Endodermal cell (in vitro differentiated cells): Measurements from ENCODE around the gene GRP. TPM values are rescaled to one million over a fixed set of nuclear protein-coding genes. Genes with fewer than 3 reads are reported as not detected.

ENCODE experiments used
- DNase-seq: peaks from one replicate; pipeline ENCODE4 v3.0.0-alpha.2; 2017
- H3K27ac ChIP-seq: 2 replicates; pipeline ENCODE4 v1.5.1; 2013; ENCODE audit warnings: mild to moderate bottlenecking, low read depth, low read length, moderate library complexity
- H3K27me3 ChIP-seq: 2 replicates; pipeline ENCODE4 v1.6.1; 2013; ENCODE audit warnings: mild to moderate bottlenecking, low read length, moderate library complexity; ENCODE audit not compliant: insufficient read depth, control insufficient read depth, poor library complexity, severe bottlenecking
- H3K36me3 ChIP-seq: 2 replicates; pipeline ENCODE4 v1.7.0; 2013; ENCODE audit warnings: mild to moderate bottlenecking, low read length, moderate library complexity; ENCODE audit not compliant: control insufficient read depth, insufficient read depth
- H3K4me1 ChIP-seq: one replicate; pipeline ENCODE4 v1.7.0; 2013; ENCODE audit warnings: low read length; ENCODE audit not compliant: control insufficient read depth, insufficient read depth
- H3K4me3 ChIP-seq: 2 replicates; pipeline ENCODE4 v1.5.1; 2013; ENCODE audit warnings: mild to moderate bottlenecking, low read length, moderate library complexity
- H3K9ac ChIP-seq: 2 replicates; pipeline ENCODE4 v1.6.1; 2013; ENCODE audit warnings: mild to moderate bottlenecking, low read length, moderate library complexity; ENCODE audit not compliant: poor library complexity, severe bottlenecking; ENCODE audit errors: extremely low read depth
- H3K9me3 ChIP-seq: 2 replicates; pipeline ENCODE4 v1.6.1; 2013; ENCODE audit warnings: mild to moderate bottlenecking, low read length, moderate library complexity; ENCODE audit not compliant: control insufficient read depth
- H3K27ac Mint-ChIP-seq: 2 replicates; pipeline ENCODE4 v1.8.0; 2020; ENCODE audit warnings: mixed read lengths
- H3K27me3 Mint-ChIP-seq: 2 replicates; pipeline ENCODE4 v1.8.0; 2021; ENCODE audit warnings: mild to moderate bottlenecking, mixed read lengths; ENCODE audit not compliant: insufficient read depth
- H3K36me3 Mint-ChIP-seq: 2 replicates; pipeline ENCODE4 v1.8.0; 2020; ENCODE audit warnings: low read depth, mixed read lengths
- H3K4me1 Mint-ChIP-seq: 2 replicates; pipeline ENCODE4 v1.8.0; 2020; ENCODE audit warnings: mixed read lengths
- H3K4me3 Mint-ChIP-seq: 2 replicates; pipeline ENCODE4 v1.8.0; 2020; ENCODE audit warnings: mild to moderate bottlenecking, moderate library complexity, mixed read lengths
- H3K9me3 Mint-ChIP-seq: 2 replicates; pipeline ENCODE4 v1.8.0; 2020; ENCODE audit warnings: mild to moderate bottlenecking, mixed read lengths
- CTCF ChIP-seq: fragments of 200-600 bp; sonication (generic); conservative IDR thresholded peaks from 2 replicates; pipeline ENCODE4 v1.5.0; 2021; ENCODE audit warnings: antibody characterized with exemption, mild to moderate bottlenecking
- WGBS, 2 experiments: methylation state at CpG; one replicate each; pipeline versions ENCODE4 v1.1.5 to v1.1.7; 2013; ENCODE audit warnings: missing lambda C conversion rate in 2 of 2, mixed read lengths in 1 of 2; ENCODE audit not compliant: insufficient coverage in 1 of 2, insufficient read length in 1 of 2; 5-methylcytosine and 5-hydroxymethylcytosine counted together
- total RNA-seq, 2 donors: library from RNA; stranded (reverse); fragmentation: NEBNext Ultra II Directional in 1 of 2; extraction: Animal tissue kit (Norgen Biotek cat#: 25700) in 1 of 2; gene quantifications; 2 replicates in 1 of 2; 3 replicates in 1 of 2; pipeline ENCODE4 v1.2.1, GENCODE V29; 2021

GRP gene
- total RNA-seq, 2 donors from 2014 or later, result 4.4 to 6.5 TPM

GRCh38 chr18:59189008-59189407 lies 30.9 kb upstream of the GRP start:
- Mint-ChIP-seq H3K36me3 (no peaks in the 10 kb centered on the region), H3K9me3 (peaks cover 6% of the 10 kb centered on the region), H3K4me3 (no peak overlapping the region), H3K4me1 (no peaks in the 10 kb centered on the region), H3K27ac (no peak overlapping the region), H3K27me3 (peaks cover 3% of the 10 kb centered on the region)
- Histone ChIP-seq H3K27me3 (no peaks in the 10 kb centered on the region), H3K9ac (no peak overlapping the region), H3K9me3 (no peaks in the 10 kb centered on the region), H3K36me3 (no peaks in the 10 kb centered on the region), H3K4me3 (no peak overlapping the region), H3K4me1 (no peaks in the 10 kb centered on the region), H3K27ac (no peak overlapping the region)
- no peak for TF ChIP-seq CTCF
- 94% methylated on average over 2 of the region's 2 CpGs; no CpG with 5 or more reads in 1 of the 2 experiments for WGBS, 2 experiments
- DNase-seq, result no peak

GRCh38 chr18:59189746-59190145 lies 30.2 kb upstream of the GRP start:
- H3K9me3 ChIP-seq, result no peaks in the 10 kb centered on the region
- Mint-ChIP-seq H3K9me3 (peaks cover 6% of the 10 kb centered on the region), H3K4me1 (no peaks in the 10 kb centered on the region), H3K27ac (no peak overlapping the region), H3K4me3 (no peak overlapping the region), H3K36me3 (no peaks in the 10 kb centered on the region), H3K27me3 (peaks cover 4% of the 10 kb centered on the region)
- 87 to 100% methylated on average over 1 of the region's 1 CpG for WGBS, 2 experiments
- TF ChIP-seq CTCF, result no peak
- no peak overlapping the region for H3K4me3 ChIP-seq
- H3K9ac ChIP-seq, result no peak overlapping the region
- no peak for DNase-seq
- no peak overlapping the region for H3K27ac ChIP-seq
- no peaks in the 10 kb centered on the region for H3K27me3 ChIP-seq
- H3K36me3 ChIP-seq, result no peaks in the 10 kb centered on the region
- no peaks in the 10 kb centered on the region for H3K4me1 ChIP-seq

GRCh38 chr18:59196161-59196725 lies 23.7 kb upstream of the GRP start:
- 50 to 88% methylated on average over 1 to 3 of the region's 4 CpGs for WGBS, 2 experiments
- no peaks in the 10 kb centered on the region for H3K9me3 ChIP-seq

More at GRCh38 chr18:59196161-59196725, 23.7 kb upstream of the GRP start:
- H3K9me3 Mint-ChIP-seq, result peaks cover under 1% of the 10 kb centered on the region
- H3K4me3 Mint-ChIP-seq, result no peak overlapping the region
- Histone ChIP-seq H3K9ac (no peak overlapping the region), H3K36me3 (no peaks in the 10 kb centered on the region), H3K27me3 (no peaks in the 10 kb centered on the region), H3K4me1 (peaks cover 8% of the 10 kb centered on the region), H3K27ac (no peak overlapping the region), H3K4me3 (no peak overlapping the region)
- TF ChIP-seq CTCF, result no peak
- no peak overlapping the region for H3K27ac Mint-ChIP-seq
- no peaks in the 10 kb centered on the region for H3K36me3 Mint-ChIP-seq
- H3K27me3 Mint-ChIP-seq, result peaks cover 7% of the 10 kb centered on the region
- no peak for DNase-seq
- H3K4me1 Mint-ChIP-seq, result peaks cover 15% of the 10 kb centered on the region
